HepG2 (cell line): ENCODE data around the gene CHPF. TPM values are rescaled to one million over a fixed set of nuclear protein-coding genes. Genes with fewer than 3 reads are reported as not detected.

Experiments used
- ESRRA ChIP-seq: sonication (generic); formaldehyde crosslinking; IDR thresholded peaks from 2 replicates; pipeline ENCODE4 v1.5.1; 2020; ENCODE audit warnings: mild to moderate bottlenecking, low read depth, missing genetic modification reagents
- KDM5A ChIP-seq: fragments of 200-600 bp; sonication (generic); IDR thresholded peaks from 2 replicates; pipeline ENCODE4 v1.7.0; 2018; ENCODE audit warnings: antibody characterized with exemption, mild to moderate bottlenecking, low read length, borderline replicate concordance
- KDM6A ChIP-seq: IDR thresholded peaks from 2 replicates; pipeline ENCODE4 v1.6.1; 2016; ENCODE audit warnings: low read depth
- MAF1 ChIP-seq: sonication (generic); formaldehyde crosslinking; IDR thresholded peaks from 2 replicates; pipeline ENCODE4 v1.5.0; 2020; ENCODE audit warnings: missing genetic modification reagents, borderline replicate concordance
- MYC ChIP-seq: sonication (generic); formaldehyde crosslinking; IDR thresholded peaks from 2 replicates; pipeline ENCODE4 v1.9.0; 2021; ENCODE audit warnings: missing genetic modification reagents, borderline replicate concordance
- XRCC5 ChIP-seq: fragments of 200-400 bp; formaldehyde crosslinking; optimal IDR thresholded peaks from 2 replicates; pipeline ENCODE3; 2017; ENCODE audit warnings: mild to moderate bottlenecking, low read length
- ZBTB7A ChIP-seq: sonication (generic); formaldehyde crosslinking; IDR thresholded peaks from 2 replicates; pipeline ENCODE4 v1.8.0; 2022; ENCODE audit warnings: mild to moderate bottlenecking, missing genetic modification reagents
- ZEB1 ChIP-seq: IDR thresholded peaks from 2 replicates; pipeline ENCODE4 v1.6.1; 2012; ENCODE audit warnings: mild to moderate bottlenecking, low read depth, inconsistent platforms; ENCODE audit not compliant: insufficient replicate concordance
- ZMYM3 ChIP-seq: sonication (generic); formaldehyde crosslinking; IDR thresholded peaks from 2 replicates; pipeline ENCODE4 v1.5.1; 2020; ENCODE audit warnings: mild to moderate bottlenecking, missing genetic modification reagents
- ZNF644 ChIP-seq: IDR thresholded peaks from 2 replicates; pipeline ENCODE4 v1.6.1; 2016; ENCODE audit warnings: low read depth
- polyA plus RNA-seq, 8 experiments: library from polyadenylated mRNA; depleted of rRNA in 3 of 8; stranded (reverse) in 7 of 8; unstranded in 1 of 8; fragments of >200 nt; fragmentation: Illumina TruSeq in 4 of 8; extraction: Trizol in 4 of 8; gene quantifications; 2 replicates each; pipeline versions ENCODE4 v1.2.1 to v1.2.3, GENCODE V29; 2011 to 2016; ENCODE audit warnings: low read depth in 4 of 8, missing spikeins in 1 of 8, mixed read lengths in 1 of 8; ENCODE audit not compliant: insufficient read depth in 1 of 8
- total RNA-seq, 5 experiments: library from RNA; depleted of rRNA; stranded (reverse); fragments of >200 nt; fragmentation: Illumina TruSeq; extraction: Trizol; gene quantifications; 2 replicates each; pipeline ENCODE4 v1.2.3, GENCODE V29; 2016; ENCODE audit warnings: low read depth in 1 of 5
- TF ChIP-seq, protein P1 (sequence below): sonication (generic); formaldehyde crosslinking; conservative IDR thresholded peaks from 2 replicates; pipeline ENCODE4 v1.4.0; 2020; ENCODE audit warnings: mild to moderate bottlenecking, missing genetic modification reagents, moderate library complexity
- TF ChIP-seq, protein P2 (sequence below), 2 experiments: sonication (generic) in 1 of 2; formaldehyde crosslinking in 1 of 2; IDR thresholded peaks; 2 replicates each; pipeline versions ENCODE4 v1.4.0 to v1.6.1; 2018 to 2020; ENCODE audit warnings: missing genetic modification reagents in 2 of 2, borderline replicate concordance in 1 of 2, low read depth in 1 of 2, mild to moderate bottlenecking in 1 of 2, missing biosample characterization in 1 of 2
- TF ChIP-seq, protein P3 (sequence below): sonication (generic); formaldehyde crosslinking; IDR thresholded peaks from 2 replicates; pipeline ENCODE4 v1.4.0; 2020; ENCODE audit warnings: mild to moderate bottlenecking, missing genetic modification reagents, borderline replicate concordance
- TF ChIP-seq, protein P4 (sequence below): sonication (generic); formaldehyde crosslinking; IDR thresholded peaks from 2 replicates; pipeline ENCODE4 v1.8.0; 2022; ENCODE audit warnings: mild to moderate bottlenecking, missing genetic modification reagents
- TF ChIP-seq, protein P5 (sequence below): sonication (generic); formaldehyde crosslinking; IDR thresholded peaks from 2 replicates; pipeline ENCODE4 v1.5.1; 2020; ENCODE audit warnings: mild to moderate bottlenecking, missing genetic modification reagents, moderate library complexity

The CHPF gene
- total and polyA plus RNA-seq, 2 of the 13 experiments (the other 11 are each of a cell fraction or from before 2014, with no cell fraction given) = 79.6 to 111 TPM

DNA sequence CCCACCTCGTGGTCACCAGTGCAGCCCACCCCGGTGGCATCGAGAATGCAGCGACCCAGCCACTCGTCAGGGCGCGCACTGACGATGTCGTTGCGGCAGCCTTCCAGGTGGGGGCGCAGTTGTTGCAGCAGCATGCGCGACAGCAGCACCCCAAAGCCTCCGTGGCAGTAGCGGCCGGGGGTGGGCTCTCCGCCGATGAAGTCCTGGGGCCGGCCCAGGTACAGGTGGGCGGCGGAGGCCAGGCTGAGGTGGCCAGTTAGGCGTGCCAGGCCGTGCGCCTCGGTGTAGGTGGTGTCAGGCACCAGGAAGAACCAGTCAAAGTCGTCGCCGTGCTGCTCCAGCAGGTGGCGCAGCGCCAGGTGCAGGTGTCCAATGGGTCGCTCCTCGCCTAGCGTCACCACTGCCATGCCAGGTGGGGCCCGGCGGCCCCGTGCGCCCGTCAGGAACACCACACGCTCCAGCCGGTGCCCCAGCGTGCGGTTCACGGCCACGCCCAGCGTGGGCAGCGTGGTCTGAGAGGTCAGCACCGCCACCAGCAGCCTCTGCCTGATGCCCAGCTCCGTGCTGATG is 1.9 kb downstream of the CHPF start (continued):
- TF ChIP-seq, protein P1, sequence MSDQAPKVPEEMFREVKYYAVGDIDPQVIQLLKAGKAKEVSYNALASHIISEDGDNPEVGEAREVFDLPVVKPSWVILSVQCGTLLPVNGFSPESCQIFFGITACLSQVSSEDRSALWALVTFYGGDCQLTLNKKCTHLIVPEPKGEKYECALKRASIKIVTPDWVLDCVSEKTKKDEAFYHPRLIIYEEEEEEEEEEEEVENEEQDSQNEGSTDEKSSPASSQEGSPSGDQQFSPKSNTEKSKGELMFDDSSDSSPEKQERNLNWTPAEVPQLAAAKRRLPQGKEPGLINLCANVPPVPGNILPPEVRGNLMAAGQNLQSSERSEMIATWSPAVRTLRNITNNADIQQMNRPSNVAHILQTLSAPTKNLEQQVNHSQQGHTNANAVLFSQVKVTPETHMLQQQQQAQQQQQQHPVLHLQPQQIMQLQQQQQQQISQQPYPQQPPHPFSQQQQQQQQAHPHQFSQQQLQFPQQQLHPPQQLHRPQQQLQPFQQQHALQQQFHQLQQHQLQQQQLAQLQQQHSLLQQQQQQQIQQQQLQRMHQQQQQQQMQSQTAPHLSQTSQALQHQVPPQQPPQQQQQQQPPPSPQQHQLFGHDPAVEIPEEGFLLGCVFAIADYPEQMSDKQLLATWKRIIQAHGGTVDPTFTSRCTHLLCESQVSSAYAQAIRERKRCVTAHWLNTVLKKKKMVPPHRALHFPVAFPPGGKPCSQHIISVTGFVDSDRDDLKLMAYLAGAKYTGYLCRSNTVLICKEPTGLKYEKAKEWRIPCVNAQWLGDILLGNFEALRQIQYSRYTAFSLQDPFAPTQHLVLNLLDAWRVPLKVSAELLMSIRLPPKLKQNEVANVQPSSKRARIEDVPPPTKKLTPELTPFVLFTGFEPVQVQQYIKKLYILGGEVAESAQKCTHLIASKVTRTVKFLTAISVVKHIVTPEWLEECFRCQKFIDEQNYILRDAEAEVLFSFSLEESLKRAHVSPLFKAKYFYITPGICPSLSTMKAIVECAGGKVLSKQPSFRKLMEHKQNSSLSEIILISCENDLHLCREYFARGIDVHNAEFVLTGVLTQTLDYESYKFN (CRISPR knock-in tag) = peak; percentile 45
- TF ChIP-seq, protein P2, sequence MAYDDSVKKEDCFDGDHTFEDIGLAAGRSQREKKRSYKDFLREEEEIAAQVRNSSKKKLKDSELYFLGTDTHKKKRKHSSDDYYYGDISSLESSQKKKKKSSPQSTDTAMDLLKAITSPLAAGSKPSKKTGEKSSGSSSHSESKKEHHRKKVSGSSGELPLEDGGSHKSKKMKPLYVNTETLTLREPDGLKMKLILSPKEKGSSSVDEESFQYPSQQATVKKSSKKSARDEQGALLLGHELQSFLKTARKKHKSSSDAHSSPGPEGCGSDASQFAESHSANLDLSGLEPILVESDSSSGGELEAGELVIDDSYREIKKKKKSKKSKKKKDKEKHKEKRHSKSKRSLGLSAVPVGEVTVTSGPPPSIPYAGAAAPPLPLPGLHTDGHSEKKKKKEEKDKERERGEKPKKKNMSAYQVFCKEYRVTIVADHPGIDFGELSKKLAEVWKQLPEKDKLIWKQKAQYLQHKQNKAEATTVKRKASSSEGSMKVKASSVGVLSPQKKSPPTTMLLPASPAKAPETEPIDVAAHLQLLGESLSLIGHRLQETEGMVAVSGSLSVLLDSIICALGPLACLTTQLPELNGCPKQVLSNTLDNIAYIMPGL (CRISPR knock-in tag; IDR thresholded peaks at IDR 0.05; ENCODE audit: borderline replicate concordance in 1 of 2, low read depth in 1 of 2) = peak; percentile 99
- no peak for TF ChIP-seq MAF1 (CRISPR knock-in tag)
- TF ChIP-seq ESRRA (CRISPR knock-in tag) = peak; percentile 64
- peak; percentile 40; the same call in 1 of the 2 replicates for TF ChIP-seq KDM5A
- TF ChIP-seq, protein P3, sequence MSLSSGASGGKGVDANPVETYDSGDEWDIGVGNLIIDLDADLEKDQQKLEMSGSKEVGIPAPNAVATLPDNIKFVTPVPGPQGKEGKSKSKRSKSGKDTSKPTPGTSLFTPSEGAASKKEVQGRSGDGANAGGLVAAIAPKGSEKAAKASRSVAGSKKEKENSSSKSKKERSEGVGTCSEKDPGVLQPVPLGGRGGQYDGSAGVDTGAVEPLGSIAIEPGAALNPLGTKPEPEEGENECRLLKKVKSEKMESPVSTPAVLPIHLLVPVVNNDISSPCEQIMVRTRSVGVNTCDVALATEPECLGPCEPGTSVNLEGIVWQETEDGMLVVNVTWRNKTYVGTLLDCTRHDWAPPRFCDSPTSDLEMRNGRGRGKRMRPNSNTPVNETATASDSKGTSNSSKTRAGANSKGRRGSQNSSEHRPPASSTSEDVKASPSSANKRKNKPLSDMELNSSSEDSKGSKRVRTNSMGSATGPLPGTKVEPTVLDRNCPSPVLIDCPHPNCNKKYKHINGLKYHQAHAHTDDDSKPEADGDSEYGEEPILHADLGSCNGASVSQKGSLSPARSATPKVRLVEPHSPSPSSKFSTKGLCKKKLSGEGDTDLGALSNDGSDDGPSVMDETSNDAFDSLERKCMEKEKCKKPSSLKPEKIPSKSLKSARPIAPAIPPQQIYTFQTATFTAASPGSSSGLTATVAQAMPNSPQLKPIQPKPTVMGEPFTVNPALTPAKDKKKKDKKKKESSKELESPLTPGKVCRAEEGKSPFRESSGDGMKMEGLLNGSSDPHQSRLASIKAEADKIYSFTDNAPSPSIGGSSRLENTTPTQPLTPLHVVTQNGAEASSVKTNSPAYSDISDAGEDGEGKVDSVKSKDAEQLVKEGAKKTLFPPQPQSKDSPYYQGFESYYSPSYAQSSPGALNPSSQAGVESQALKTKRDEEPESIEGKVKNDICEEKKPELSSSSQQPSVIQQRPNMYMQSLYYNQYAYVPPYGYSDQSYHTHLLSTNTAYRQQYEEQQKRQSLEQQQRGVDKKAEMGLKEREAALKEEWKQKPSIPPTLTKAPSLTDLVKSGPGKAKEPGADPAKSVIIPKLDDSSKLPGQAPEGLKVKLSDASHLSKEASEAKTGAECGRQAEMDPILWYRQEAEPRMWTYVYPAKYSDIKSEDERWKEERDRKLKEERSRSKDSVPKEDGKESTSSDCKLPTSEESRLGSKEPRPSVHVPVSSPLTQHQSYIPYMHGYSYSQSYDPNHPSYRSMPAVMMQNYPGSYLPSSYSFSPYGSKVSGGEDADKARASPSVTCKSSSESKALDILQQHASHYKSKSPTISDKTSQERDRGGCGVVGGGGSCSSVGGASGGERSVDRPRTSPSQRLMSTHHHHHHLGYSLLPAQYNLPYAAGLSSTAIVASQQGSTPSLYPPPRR = peak; percentile 75; the same call in 1 of the 2 replicates
- TF ChIP-seq, protein P4, sequence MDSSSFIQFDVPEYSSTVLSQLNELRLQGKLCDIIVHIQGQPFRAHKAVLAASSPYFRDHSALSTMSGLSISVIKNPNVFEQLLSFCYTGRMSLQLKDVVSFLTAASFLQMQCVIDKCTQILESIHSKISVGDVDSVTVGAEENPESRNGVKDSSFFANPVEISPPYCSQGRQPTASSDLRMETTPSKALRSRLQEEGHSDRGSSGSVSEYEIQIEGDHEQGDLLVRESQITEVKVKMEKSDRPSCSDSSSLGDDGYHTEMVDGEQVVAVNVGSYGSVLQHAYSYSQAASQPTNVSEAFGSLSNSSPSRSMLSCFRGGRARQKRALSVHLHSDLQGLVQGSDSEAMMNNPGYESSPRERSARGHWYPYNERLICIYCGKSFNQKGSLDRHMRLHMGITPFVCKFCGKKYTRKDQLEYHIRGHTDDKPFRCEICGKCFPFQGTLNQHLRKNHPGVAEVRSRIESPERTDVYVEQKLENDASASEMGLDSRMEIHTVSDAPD (CRISPR knock-in tag) = peak; percentile 82; the same call in 1 of the 2 replicates
- peak; percentile 63; the same call in 1 of the 2 replicates for TF ChIP-seq ZNF644 (CRISPR knock-in tag)
- TF ChIP-seq ZMYM3 (CRISPR knock-in tag) = no peak
- 0 out of 2 replicates have a peak, but pooled peaks have one; percentile 64 for TF ChIP-seq ZBTB7A (CRISPR knock-in tag)
- TF ChIP-seq XRCC5 = peak; percentile 94
- peak; percentile 86 for TF ChIP-seq MYC (CRISPR knock-in tag)
- peak; percentile 81 for TF ChIP-seq ZEB1
- TF ChIP-seq, protein P5, sequence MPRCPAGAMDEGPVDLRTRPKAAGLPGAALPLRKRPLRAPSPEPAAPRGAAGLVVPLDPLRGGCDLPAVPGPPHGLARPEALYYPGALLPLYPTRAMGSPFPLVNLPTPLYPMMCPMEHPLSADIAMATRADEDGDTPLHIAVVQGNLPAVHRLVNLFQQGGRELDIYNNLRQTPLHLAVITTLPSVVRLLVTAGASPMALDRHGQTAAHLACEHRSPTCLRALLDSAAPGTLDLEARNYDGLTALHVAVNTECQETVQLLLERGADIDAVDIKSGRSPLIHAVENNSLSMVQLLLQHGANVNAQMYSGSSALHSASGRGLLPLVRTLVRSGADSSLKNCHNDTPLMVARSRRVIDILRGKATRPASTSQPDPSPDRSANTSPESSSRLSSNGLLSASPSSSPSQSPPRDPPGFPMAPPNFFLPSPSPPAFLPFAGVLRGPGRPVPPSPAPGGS (CRISPR knock-in tag) = peak; percentile 54; the same call in 1 of the 2 replicates
- no peak for TF ChIP-seq KDM6A (CRISPR knock-in tag)
